Tibial artery (tissue), 4 donors: ENCODE measurements around the gene ARHGAP12.

Source experiments
- DNase-seq, 2 donors: peaks; one replicate each; pipeline ENCODE4 v3.0.0-alpha.2; 2019
- H3K27ac ChIP-seq, 2 donors: fragments of 200-600 bp; sonication (generic) in 1 of 2; 1 replicate in 1 of 2; 2 replicates in 1 of 2; pipeline ENCODE4 v1.5.1; 2018 to 2019; ENCODE audit warnings: mild to moderate bottlenecking in 1 of 2
- H3K27me3 ChIP-seq, 2 donors: fragments of 200-600 bp; sonication (generic) in 1 of 2; one replicate each; pipeline versions ENCODE4 v1.5.1 to v1.6.0; 2016 to 2019
- H3K36me3 ChIP-seq, 3 donors: fragments of 200-600 bp; sonication (generic) in 2 of 3; one replicate each; pipeline ENCODE4 v1.5.1; 2016 to 2019; ENCODE audit warnings: mild to moderate bottlenecking in 2 of 3
- H3K4me1 ChIP-seq, 4 donors: fragments of 200-600 bp; sonication (generic) in 2 of 4; 1 replicate in 3 of 4; 2 replicates in 1 of 4; pipeline ENCODE4 v1.5.1; 2016 to 2019
- H3K4me3 ChIP-seq, 2 donors: fragments of 200-600 bp; sonication (generic) in 1 of 2; 1 replicate in 1 of 2; 2 replicates in 1 of 2; pipeline ENCODE4 v1.5.1; 2018 to 2019; ENCODE audit warnings: mild to moderate bottlenecking in 2 of 2
- H3K9me3 ChIP-seq, 3 donors: fragments of 200-600 bp; sonication (generic) in 1 of 3; one replicate each; pipeline ENCODE4 v1.5.1; 2016 to 2019
- CTCF ChIP-seq, 2 experiments: fragments of 200-600 bp in 1 of 2; fragments of 450-650 bp in 1 of 2; IDR thresholded peaks; one replicate each; pipeline ENCODE4 v1.5.1; 2017 to 2019; ENCODE audit warnings: antibody characterized with exemption in 2 of 2, mild to moderate bottlenecking in 1 of 2, moderate library complexity in 1 of 2
- intact Hi-C: fragments of 100-400 bp; cut with DNase I; formaldehyde crosslinking; loops from one replicate; pipeline ENCODE4 v1.15.0; 2023; ENCODE audit warnings: low total_unique reads

ARHGAP12 gene

GRCh38 chr10:31756729-31757110 is 171.9 kb downstream of the ARHGAP12 start:
- no peak for TF ChIP-seq CTCF (IDR thresholded peaks at IDR 0.05)
- peaks cover 0 to 40% (median 18%) of the 10 kb centered on the region in 4 donors for H3K4me1 ChIP-seq
- H3K9me3 ChIP-seq = no peaks in the 10 kb centered on the region
- H3K4me3 ChIP-seq = no peak overlapping the region
- no peak for DNase-seq
- peak overlapping the region in 1 of 2 donors; percentile 95 for H3K27ac ChIP-seq
- H3K36me3 ChIP-seq = no peaks in the 10 kb centered on the region
- intact Hi-C loops = loop anchor here (5.0 kb wide), 2 partner anchors 59 to 104 kb away; no protein-coding TSS in a partner anchor
- H3K27me3 ChIP-seq = no peaks in the 10 kb centered on the region

GRCh38 chr10:31756101-31756728 is 172.4 kb downstream of the ARHGAP12 start:
- no peak for TF ChIP-seq CTCF (IDR thresholded peaks at IDR 0.05)
- H3K9me3 ChIP-seq = no peaks in the 10 kb centered on the region
- intact Hi-C loops = loop anchor here (5.0 kb wide), 2 partner anchors 59 to 104 kb away; no protein-coding TSS in a partner anchor
- H3K4me1 ChIP-seq = peaks cover 0 to 38% (median 18%) of the 10 kb centered on the region in 4 donors
- H3K27ac ChIP-seq = no peak overlapping the region
- no peak for DNase-seq
- no peaks in the 10 kb centered on the region for H3K36me3 ChIP-seq
- H3K4me3 ChIP-seq = no peak overlapping the region
- no peaks in the 10 kb centered on the region for H3K27me3 ChIP-seq
